ENCODE measurements around the gene SKAP2.

SKAP2 gene

DNA sequence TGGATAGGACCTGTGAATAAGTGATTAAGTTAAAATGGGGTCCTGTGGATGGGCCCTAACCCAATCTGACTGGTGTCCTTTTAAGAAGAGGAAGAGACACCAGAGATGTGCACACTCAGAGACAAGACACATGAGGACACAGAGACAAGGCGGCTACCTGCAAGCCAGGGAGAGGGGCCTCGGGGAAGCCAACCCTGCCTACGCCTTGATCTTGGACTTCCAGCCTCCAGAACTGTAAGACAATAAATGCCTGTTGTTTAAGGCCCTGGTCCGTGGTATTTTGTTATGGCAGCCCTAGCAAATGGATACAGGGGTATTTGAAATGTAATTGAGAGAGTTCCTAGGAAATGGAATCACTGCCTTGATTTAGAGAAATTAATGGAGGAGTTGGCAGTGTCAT, 225.3 kb downstream of the SKAP2 start:
- Histone ChIP-seq H3K27ac (ENCODE audit: low read length) (no peak overlapping the region), H3K36me3 (ENCODE audit: control insufficient read depth, insufficient read depth, low read length) (no peaks in the 10 kb centered on the region), H3K4me3 (ENCODE audit: low read length) (no peak overlapping the region), H3K9me3 (ENCODE audit: control insufficient read depth, insufficient read depth, low read length) (no peaks in the 10 kb centered on the region), H3K4me1 (ENCODE audit: control insufficient read depth, insufficient read depth, low read length) (no peaks in the 10 kb centered on the region), H3K27me3 (ENCODE audit: control insufficient read depth, insufficient read depth, low read length) (no peaks in the 10 kb centered on the region)
- whole genome bisulfite sequencing (ENCODE audit: insufficient coverage, insufficient read length): no CpG with 5 or more reads among the region's 4 CpGs
- DNase-seq (ENCODE audit: low read depth, low spot score): no peak

DNA sequence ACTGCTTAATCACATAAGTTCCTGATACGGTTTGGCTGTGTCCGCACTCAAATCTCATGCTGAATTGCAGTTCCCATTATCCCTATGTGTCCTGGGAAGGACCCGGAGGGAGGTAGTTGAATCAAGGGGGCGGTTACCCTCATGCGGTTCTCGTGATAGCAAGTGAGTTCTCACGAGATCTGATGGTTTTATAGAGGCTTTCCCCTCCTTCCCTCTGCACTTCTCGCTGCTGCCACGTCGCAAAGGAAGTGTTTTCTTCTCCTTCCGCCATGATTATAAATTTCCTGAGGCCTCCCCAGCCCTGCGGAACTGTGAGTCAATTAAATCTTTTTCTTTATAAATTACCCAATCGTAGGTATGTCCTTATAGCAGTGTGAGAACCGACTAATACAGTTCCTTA, 226.2 kb downstream of the SKAP2 start:
- Histone ChIP-seq H3K36me3 (ENCODE audit: control insufficient read depth, insufficient read depth, low read length) (no peaks in the 10 kb centered on the region), H3K27ac (ENCODE audit: low read length) (no peak overlapping the region), H3K4me1 (ENCODE audit: control insufficient read depth, insufficient read depth, low read length) (no peaks in the 10 kb centered on the region), H3K27me3 (ENCODE audit: control insufficient read depth, insufficient read depth, low read length) (no peaks in the 10 kb centered on the region), H3K4me3 (ENCODE audit: low read length) (no peak overlapping the region), H3K9me3 (ENCODE audit: control insufficient read depth, insufficient read depth, low read length) (no peaks in the 10 kb centered on the region)
- WGBS (ENCODE audit: insufficient coverage, insufficient read length): no CpG with 5 or more reads among the region's 14 CpGs
- DNase-seq (ENCODE audit: low read depth, low spot score): no peak

DNA sequence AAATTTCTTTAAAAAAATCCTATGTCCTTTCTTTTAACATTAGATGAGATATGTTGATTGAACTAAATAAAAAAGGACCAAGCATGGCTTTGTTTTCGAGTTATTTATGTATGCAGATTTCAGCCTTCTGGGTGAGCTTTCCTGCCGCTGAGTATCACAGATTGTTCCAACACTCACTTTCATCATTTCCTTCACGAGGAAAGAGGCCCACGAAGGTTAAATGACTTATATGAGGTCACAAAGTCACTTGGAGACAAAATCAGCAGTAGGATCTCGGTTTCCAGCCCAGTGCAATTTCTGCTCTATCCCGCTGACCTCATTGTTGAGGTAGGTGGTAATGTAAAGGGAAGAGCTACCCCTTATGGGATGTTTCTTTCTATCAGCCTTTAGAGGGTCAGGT, 226.8 kb downstream of the SKAP2 start:
- H3K4me3 ChIP-seq (ENCODE audit: low read length): no peak overlapping the region
- no peaks in the 10 kb centered on the region for H3K4me1 ChIP-seq (ENCODE audit: control insufficient read depth, insufficient read depth, low read length)
- no peaks in the 10 kb centered on the region for H3K27me3 ChIP-seq (ENCODE audit: control insufficient read depth, insufficient read depth, low read length)
- WGBS (ENCODE audit: insufficient coverage, insufficient read length): no CpG with 5 or more reads among the region's 6 CpGs
- H3K27ac ChIP-seq (ENCODE audit: low read length): no peak overlapping the region
- DNase-seq (ENCODE audit: low read depth, low spot score): no peak
- H3K9me3 ChIP-seq (ENCODE audit: control insufficient read depth, insufficient read depth, low read length): no peaks in the 10 kb centered on the region
- no peaks in the 10 kb centered on the region for H3K36me3 ChIP-seq (ENCODE audit: control insufficient read depth, insufficient read depth, low read length)

DNA sequence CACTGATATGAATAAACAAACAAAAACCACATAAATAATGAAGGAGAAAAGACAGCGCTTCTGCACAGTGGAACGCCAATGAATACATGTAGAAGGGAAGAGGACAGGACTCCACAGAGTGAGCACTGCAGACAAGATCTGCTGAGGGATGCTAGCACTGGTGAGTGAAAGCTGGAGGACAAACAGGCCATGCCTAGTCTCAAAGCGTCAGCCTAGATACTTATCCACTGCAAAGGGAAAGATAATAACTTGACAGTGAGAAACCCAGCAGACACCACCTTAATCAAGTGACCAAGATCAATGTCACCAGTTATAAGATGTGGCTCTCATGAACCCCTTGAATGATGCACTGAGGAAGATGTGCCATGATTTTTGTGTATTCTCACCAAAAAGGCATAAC, 227.6 kb downstream of the SKAP2 start:
- no CpG with 5 or more reads among the region's 3 CpGs for WGBS (ENCODE audit: insufficient coverage, insufficient read length)
- Histone ChIP-seq H3K4me1 (ENCODE audit: control insufficient read depth, insufficient read depth, low read length) (no peaks in the 10 kb centered on the region), H3K36me3 (ENCODE audit: control insufficient read depth, insufficient read depth, low read length) (no peaks in the 10 kb centered on the region), H3K9me3 (ENCODE audit: control insufficient read depth, insufficient read depth, low read length) (no peaks in the 10 kb centered on the region), H3K4me3 (ENCODE audit: low read length) (no peak overlapping the region), H3K27me3 (ENCODE audit: control insufficient read depth, insufficient read depth, low read length) (no peaks in the 10 kb centered on the region), H3K27ac (ENCODE audit: low read length) (no peak overlapping the region)
- DNase-seq (ENCODE audit: low read depth, low spot score): no peak

DNA sequence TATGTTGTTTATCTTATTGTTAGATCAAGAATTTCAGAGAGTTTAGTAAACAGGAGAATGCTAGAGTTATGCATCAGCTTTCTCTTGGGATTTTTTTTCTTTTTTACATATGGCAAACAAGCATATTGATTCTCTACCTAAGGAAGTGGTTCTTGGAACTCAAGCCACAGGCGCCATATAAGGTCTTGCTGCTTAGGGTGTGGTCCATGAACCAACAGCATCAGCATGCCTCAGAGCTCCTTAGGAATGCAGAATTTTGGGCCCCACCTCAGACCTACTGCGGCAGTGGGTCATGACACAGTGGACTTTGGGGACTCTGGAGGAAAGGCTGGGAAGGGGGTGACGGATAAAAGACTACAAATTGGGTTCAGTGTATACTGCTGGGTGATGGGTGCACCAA, 230.8 kb downstream of the SKAP2 start:
- no peak overlapping the region for H3K27ac ChIP-seq (ENCODE audit: low read length)
- H3K36me3 ChIP-seq (ENCODE audit: control insufficient read depth, insufficient read depth, low read length): no peaks in the 10 kb centered on the region
- H3K4me3 ChIP-seq (ENCODE audit: low read length): no peak overlapping the region
- no peaks in the 10 kb centered on the region for H3K27me3 ChIP-seq (ENCODE audit: control insufficient read depth, insufficient read depth, low read length)
- no peaks in the 10 kb centered on the region for H3K9me3 ChIP-seq (ENCODE audit: control insufficient read depth, insufficient read depth, low read length)
- WGBS (ENCODE audit: insufficient coverage, insufficient read length): no CpG with 5 or more reads among the region's 3 CpGs
- H3K4me1 ChIP-seq (ENCODE audit: control insufficient read depth, insufficient read depth, low read length): no peaks in the 10 kb centered on the region
- no peak for DNase-seq (ENCODE audit: low read depth, low spot score)

DNA sequence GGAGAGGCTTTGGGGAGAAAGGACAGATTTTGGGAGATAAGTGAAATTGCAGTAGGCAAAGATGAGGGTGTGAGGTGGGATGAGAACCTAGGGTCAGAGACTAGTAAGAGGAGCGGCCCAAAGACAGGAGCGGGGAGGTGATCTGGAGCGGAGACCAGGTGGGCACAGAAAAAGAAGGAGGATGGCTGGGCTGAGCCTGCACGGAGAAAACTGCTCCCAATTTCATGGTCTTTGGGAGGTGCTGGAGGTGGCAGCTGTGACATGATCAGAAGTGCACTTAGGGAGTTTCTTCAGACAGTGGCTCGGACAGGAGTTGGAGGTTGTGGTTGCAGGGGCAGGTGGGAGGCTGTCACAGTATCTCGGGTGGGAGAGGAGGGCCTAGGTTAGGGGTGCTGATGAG, 232.8 kb downstream of the SKAP2 start:
- Histone ChIP-seq H3K27ac (ENCODE audit: low read length) (no peak overlapping the region), H3K4me3 (ENCODE audit: low read length) (no peak overlapping the region), H3K27me3 (ENCODE audit: control insufficient read depth, insufficient read depth, low read length) (no peaks in the 10 kb centered on the region), H3K36me3 (ENCODE audit: control insufficient read depth, insufficient read depth, low read length) (no peaks in the 10 kb centered on the region), H3K4me1 (ENCODE audit: control insufficient read depth, insufficient read depth, low read length) (no peaks in the 10 kb centered on the region), H3K9me3 (ENCODE audit: control insufficient read depth, insufficient read depth, low read length) (no peaks in the 10 kb centered on the region)
- no peak for DNase-seq (ENCODE audit: low read depth, low spot score)
- WGBS (ENCODE audit: insufficient coverage, insufficient read length): no CpG with 5 or more reads among the region's 6 CpGs

DNA sequence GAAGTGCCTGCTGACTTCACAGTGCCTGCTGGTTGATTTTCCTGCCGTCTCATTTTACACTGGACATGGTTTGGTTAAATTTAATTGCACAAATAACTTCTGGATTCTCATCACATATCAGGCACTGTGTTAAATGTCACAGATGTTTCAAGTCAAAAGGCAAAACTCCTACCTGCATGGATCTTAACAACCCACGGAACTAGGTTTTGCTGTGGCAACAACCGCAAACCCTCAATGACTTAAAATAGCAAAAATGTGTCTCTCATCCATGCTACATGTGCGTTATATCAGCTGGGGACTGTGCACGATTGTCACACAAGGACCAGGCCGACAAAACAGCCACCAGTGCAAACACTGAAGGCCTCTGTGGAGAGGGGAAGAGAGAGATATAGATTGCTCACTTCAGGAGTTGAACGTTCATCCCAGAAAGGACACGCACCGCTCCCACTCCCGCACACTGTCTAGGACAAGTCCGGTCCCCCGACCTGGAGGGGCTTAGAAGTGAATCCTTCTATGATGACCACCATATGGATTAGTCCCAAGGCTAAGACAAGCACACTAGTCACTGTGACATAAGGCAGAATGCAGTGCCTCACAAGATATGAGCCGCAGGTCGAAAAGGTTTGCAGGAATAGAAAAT, 233.3 kb downstream of the SKAP2 start:
- DNase-seq (ENCODE audit: low read depth, low spot score): no peak
- Histone ChIP-seq H3K4me3 (ENCODE audit: low read length) (no peak overlapping the region), H3K36me3 (ENCODE audit: control insufficient read depth, insufficient read depth, low read length) (no peaks in the 10 kb centered on the region), H3K4me1 (ENCODE audit: control insufficient read depth, insufficient read depth, low read length) (no peaks in the 10 kb centered on the region), H3K27ac (ENCODE audit: low read length) (no peak overlapping the region), H3K9me3 (ENCODE audit: control insufficient read depth, insufficient read depth, low read length) (no peaks in the 10 kb centered on the region), H3K27me3 (ENCODE audit: control insufficient read depth, insufficient read depth, low read length) (no peaks in the 10 kb centered on the region)
- WGBS (ENCODE audit: insufficient coverage, insufficient read length): no CpG with 5 or more reads among the region's 14 CpGs

DNA sequence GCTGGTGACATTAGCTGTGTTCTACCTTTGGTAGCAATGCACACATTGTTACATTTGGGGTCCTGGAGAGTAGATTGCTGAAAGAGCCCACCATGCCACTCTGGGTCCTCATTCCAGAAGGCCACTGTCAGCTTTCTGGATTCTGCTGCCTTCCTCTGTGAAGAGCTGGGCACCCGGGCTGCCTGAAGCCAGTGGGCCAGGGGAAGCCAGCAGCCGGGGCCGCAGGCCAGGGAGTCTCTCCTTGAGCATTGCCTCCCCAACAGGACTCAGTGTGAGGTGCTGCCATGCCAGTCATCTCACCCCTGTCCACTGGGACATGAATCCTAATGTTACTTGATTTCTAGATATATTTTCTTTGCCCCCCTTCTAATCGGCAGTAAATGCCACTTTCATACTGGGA, 234.0 kb downstream of the SKAP2 start:
- no CpG with 5 or more reads among the region's 4 CpGs for WGBS (ENCODE audit: insufficient coverage, insufficient read length)
- Histone ChIP-seq H3K27me3 (ENCODE audit: control insufficient read depth, insufficient read depth, low read length) (no peaks in the 10 kb centered on the region), H3K9me3 (ENCODE audit: control insufficient read depth, insufficient read depth, low read length) (no peaks in the 10 kb centered on the region), H3K36me3 (ENCODE audit: control insufficient read depth, insufficient read depth, low read length) (no peaks in the 10 kb centered on the region), H3K27ac (ENCODE audit: low read length) (no peak overlapping the region), H3K4me3 (ENCODE audit: low read length) (no peak overlapping the region), H3K4me1 (ENCODE audit: control insufficient read depth, insufficient read depth, low read length) (no peaks in the 10 kb centered on the region)
- no peak for DNase-seq (ENCODE audit: low read depth, low spot score)

DNA sequence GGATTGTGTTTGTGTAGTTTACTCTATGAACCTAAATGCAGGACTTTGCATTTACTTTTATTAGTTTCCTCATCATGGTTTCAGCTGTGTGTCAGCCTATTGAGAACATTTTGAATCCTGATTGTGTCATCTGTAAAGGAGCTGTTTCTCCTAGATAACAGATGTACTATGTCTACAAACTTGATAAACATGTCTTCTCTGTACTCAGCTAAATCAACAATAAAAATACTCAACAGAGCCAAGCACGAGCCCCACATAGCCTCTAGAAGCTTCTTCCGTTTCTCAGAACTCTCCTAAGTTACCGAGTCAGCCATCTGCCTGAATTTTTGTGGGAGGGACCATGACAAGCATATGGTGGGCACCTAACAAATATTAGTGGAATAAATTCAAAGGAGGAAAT, 234.7 kb downstream of the SKAP2 start:
- Histone ChIP-seq H3K27me3 (ENCODE audit: control insufficient read depth, insufficient read depth, low read length) (no peaks in the 10 kb centered on the region), H3K4me3 (ENCODE audit: low read length) (no peak overlapping the region)
- WGBS (ENCODE audit: insufficient coverage, insufficient read length): no CpG with 5 or more reads among the region's 3 CpGs

DNA sequence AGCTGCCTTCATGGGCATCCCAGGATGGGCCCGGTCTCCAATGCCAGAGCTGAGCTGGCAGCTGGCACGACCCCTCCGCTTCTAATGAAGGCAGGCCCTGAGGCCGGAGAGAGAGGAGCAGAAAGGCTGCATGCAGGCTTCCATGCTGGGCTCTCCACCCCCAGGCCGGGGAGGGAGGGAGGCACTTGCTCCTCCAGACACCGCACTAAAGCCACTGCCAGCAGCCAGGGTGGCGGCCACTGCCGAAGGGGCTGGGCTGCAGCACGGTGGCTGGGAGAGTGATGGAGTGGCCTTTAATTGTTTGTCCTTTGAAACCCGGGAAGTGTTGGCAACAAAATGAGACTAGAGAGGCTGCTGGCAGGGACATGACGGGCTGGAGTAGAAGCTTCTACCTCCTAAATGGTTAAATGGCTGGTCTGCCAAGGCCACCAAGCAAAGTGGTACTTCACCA, 236.5 kb downstream of the SKAP2 start:
- DNase-seq (ENCODE audit: low read depth, low spot score): no peak
- Histone ChIP-seq H3K4me3 (ENCODE audit: low read length) (no peak overlapping the region), H3K9me3 (ENCODE audit: control insufficient read depth, insufficient read depth, low read length) (no peaks in the 10 kb centered on the region), H3K36me3 (ENCODE audit: control insufficient read depth, insufficient read depth, low read length) (no peaks in the 10 kb centered on the region), H3K4me1 (ENCODE audit: control insufficient read depth, insufficient read depth, low read length) (no peaks in the 10 kb centered on the region), H3K27me3 (ENCODE audit: control insufficient read depth, insufficient read depth, low read length) (no peaks in the 10 kb centered on the region), H3K27ac (ENCODE audit: low read length) (no peak overlapping the region)
- WGBS (ENCODE audit: insufficient coverage, insufficient read length): no CpG with 5 or more reads among the region's 11 CpGs

More for the DNA sequence above, 234.7 kb downstream of the SKAP2 start:
- H3K9me3 ChIP-seq (ENCODE audit: control insufficient read depth, insufficient read depth, low read length): no peaks in the 10 kb centered on the region
- H3K4me1 ChIP-seq (ENCODE audit: control insufficient read depth, insufficient read depth, low read length): no peaks in the 10 kb centered on the region
- no peak overlapping the region for H3K27ac ChIP-seq (ENCODE audit: low read length)
- H3K36me3 ChIP-seq (ENCODE audit: control insufficient read depth, insufficient read depth, low read length): no peaks in the 10 kb centered on the region
- DNase-seq (ENCODE audit: low read depth, low spot score): no peak

DNA sequence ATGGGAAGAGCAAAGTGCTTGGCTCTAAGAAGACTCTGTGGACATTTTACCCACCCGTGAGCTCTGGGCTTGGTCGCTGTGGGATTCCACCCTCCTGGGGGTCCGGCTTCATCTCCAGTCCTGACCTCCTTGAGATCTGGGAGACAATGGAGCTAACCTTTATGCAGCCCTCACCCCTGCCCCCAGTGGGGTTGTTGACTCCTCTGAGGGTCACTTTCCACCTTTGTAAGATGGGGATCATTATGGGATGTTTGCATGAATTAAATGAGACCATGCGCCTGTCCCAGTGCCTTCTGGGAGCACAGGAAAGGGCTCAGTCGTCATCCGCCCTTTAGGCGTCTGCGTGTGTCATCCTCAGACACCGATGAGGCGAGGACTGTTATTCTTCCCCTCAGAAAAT, 237.2 kb downstream of the SKAP2 start:
- Histone ChIP-seq H3K9me3 (ENCODE audit: control insufficient read depth, insufficient read depth, low read length) (no peaks in the 10 kb centered on the region), H3K4me3 (ENCODE audit: low read length) (no peak overlapping the region), H3K27me3 (ENCODE audit: control insufficient read depth, insufficient read depth, low read length) (no peaks in the 10 kb centered on the region), H3K27ac (ENCODE audit: low read length) (no peak overlapping the region), H3K36me3 (ENCODE audit: control insufficient read depth, insufficient read depth, low read length) (no peaks in the 10 kb centered on the region), H3K4me1 (ENCODE audit: control insufficient read depth, insufficient read depth, low read length) (no peaks in the 10 kb centered on the region)
- DNase-seq (ENCODE audit: low read depth, low spot score): no peak
- no CpG with 5 or more reads among the region's 10 CpGs for WGBS (ENCODE audit: insufficient coverage, insufficient read length)
